ENCODE measurements around the gene NT5C2. TPM values are rescaled to one million over a fixed set of nuclear protein-coding genes. Genes with fewer than 3 reads are reported as not detected.
A peak's percentile ranks its signal among the peaks of the same experiment; 100 is the strongest.

Gene NT5C2
- total RNA-seq, 1 donor from 2014 or later = 55.0 TPM

- Histone ChIP-seq H3K4me3 (peak overlapping the region; percentile 51), H3K9me3 (replicated peaks) (no peaks in the 10 kb centered on the region), H3K4me1 (peaks cover 73% of the 10 kb centered on the region), H3K27ac (replicated peaks) (peak overlapping the region; percentile 87), H3K27me3 (ENCODE audit: low read depth) (no peaks in the 10 kb centered on the region), H3K36me3 (peaks cover 12% of the 10 kb centered on the region)
- intact Hi-C loops (cut with micrococcal nuclease) = no loop called here
- no peak for TF ChIP-seq CTCF (IDR thresholded peaks at IDR 0.05; ENCODE audit: borderline replicate concordance)
- DNase-seq = no peak
These were observed 39.5 kb downstream of the NT5C2 start for GRCh38 chr10:103153302-103154197.

GRCh38 chr10:103149991-103150622, 43.0 kb downstream of the NT5C2 start:
- H3K27ac ChIP-seq (replicated peaks) = no peak overlapping the region
- H3K27me3 ChIP-seq (ENCODE audit: low read depth) = no peaks in the 10 kb centered on the region
- no peak overlapping the region for H3K4me3 ChIP-seq
- H3K9me3 ChIP-seq (replicated peaks) = no peaks in the 10 kb centered on the region
- DNase-seq = no peak
- no peaks in the 10 kb centered on the region for H3K36me3 ChIP-seq
- TF ChIP-seq CTCF (IDR thresholded peaks at IDR 0.05; ENCODE audit: borderline replicate concordance) = no peak
- intact Hi-C loops (cut with micrococcal nuclease) = no loop called here
- peaks cover 82% of the 10 kb centered on the region for H3K4me1 ChIP-seq

DNA sequence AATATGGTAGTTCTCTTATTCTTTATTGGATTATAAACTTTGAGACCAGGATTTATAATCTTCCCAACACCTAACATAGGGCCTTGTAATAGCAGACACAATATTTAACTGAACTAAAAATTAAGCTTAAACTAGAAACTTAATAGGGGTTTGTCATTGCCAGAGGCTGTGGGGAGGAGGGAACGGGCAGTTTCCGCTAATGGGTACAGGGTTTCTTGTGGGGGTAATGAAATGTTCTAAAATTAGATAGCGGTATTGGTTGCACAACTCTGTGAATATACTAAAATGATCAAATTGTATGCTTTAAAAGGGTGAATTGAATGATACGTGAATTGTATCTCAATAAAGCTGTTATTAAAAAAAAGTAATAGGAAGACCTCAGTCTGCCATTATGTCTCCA, 45.4 kb downstream of the NT5C2 start:
- Histone ChIP-seq H3K27ac (replicated peaks) (peak overlapping the region; percentile 83), H3K4me1 (peaks cover 80% of the 10 kb centered on the region), H3K9me3 (replicated peaks) (no peaks in the 10 kb centered on the region), H3K27me3 (ENCODE audit: low read depth) (no peaks in the 10 kb centered on the region), H3K36me3 (peaks cover 3% of the 10 kb centered on the region), H3K4me3 (no peak overlapping the region)
- intact Hi-C loops (cut with micrococcal nuclease) = no loop called here
- no peak for DNase-seq
- TF ChIP-seq CTCF (IDR thresholded peaks at IDR 0.05; ENCODE audit: borderline replicate concordance) = no peak

- no peak for TF ChIP-seq CTCF (IDR thresholded peaks at IDR 0.05; ENCODE audit: borderline replicate concordance)
- peaks cover 71% of the 10 kb centered on the region for H3K4me1 ChIP-seq
- peaks cover 9% of the 10 kb centered on the region for H3K36me3 ChIP-seq
- DNase-seq = peak; percentile 50
- no peaks in the 10 kb centered on the region for H3K9me3 ChIP-seq (replicated peaks)
- H3K27me3 ChIP-seq (ENCODE audit: low read depth) = no peaks in the 10 kb centered on the region
- H3K4me3 ChIP-seq = peak overlapping the region; percentile 51
- intact Hi-C loops (cut with micrococcal nuclease) = no loop called here
- peak overlapping the region; percentile 83 for H3K27ac ChIP-seq (replicated peaks)
These were observed 47.1 kb downstream of the NT5C2 start for GRCh38 chr10:103145860-103146466.

GRCh38 chr10:103145046-103145445, 48.0 kb downstream of the NT5C2 start:
- Histone ChIP-seq H3K27me3 (ENCODE audit: low read depth) (no peaks in the 10 kb centered on the region), H3K4me1 (peaks cover 64% of the 10 kb centered on the region), H3K9me3 (replicated peaks) (no peaks in the 10 kb centered on the region), H3K36me3 (peaks cover 9% of the 10 kb centered on the region), H3K4me3 (peak overlapping the region; percentile 51), H3K27ac (replicated peaks) (peak overlapping the region; percentile 83)
- no peak for TF ChIP-seq CTCF (IDR thresholded peaks at IDR 0.05; ENCODE audit: borderline replicate concordance)
- DNase-seq = no peak
- intact Hi-C loops (cut with micrococcal nuclease) = no loop called here
